ENCODE measurements around the gene CRYBB1. TPM values are rescaled to one million over a fixed set of nuclear protein-coding genes. Genes with fewer than 3 reads are reported as not detected.
A peak's percentile ranks its signal among the peaks of the same experiment; 100 is the strongest.

CRYBB1 gene
- total RNA-seq = not detected in 2 replicates

DNA sequence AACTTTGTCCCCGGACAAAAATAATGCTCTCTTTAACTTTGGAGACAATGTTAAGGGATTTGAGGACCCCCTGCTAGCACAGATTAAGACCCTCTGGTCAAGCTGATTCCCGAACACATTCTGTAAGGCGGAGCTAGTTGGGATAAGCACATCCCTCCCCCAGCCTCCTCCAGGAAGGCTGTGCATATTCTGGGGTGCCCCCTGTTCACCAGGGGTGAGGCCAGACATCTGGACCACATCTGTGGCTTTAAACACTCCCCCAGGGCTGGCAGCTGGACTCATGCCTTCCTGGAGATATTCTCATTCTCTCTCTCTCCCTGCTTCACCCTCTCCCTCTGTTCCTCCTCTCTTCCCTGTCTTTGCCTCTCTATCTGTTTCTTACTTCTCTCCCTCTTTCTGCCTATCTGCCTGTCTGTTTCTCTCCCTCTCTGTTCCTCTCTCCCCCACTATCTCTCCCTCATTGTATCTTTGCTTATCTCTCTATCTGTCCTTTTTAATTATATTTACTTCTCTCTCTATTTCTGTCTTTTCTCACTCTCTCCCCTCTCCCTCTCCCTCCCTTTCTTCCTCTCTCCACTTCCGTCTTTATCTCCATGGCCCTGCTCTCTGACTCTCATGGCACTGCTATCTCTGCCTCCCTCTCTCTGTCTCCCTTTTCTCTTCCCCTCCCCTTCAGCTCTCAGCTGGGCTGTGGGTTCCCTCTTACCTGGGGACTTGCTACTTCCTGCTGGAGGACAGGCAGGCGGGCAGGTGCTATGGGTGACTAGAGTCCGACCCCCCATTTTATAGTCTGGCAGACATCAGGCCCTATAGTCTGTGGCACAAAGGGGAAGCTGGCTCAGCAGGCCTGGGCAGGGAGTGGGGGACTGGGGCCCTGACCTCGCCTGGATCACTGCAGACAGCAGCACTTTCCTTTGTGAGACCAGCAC lies at the start of gene CRYBB1:
Gene CRYBB1, minus strand, starts transcription at position 757 of the 929 bp plus-strand sequence. CDS start 1,708 bp downstream, outside the sequence.
- DNase-seq (ENCODE audit: low read depth) = no peak

DNA sequence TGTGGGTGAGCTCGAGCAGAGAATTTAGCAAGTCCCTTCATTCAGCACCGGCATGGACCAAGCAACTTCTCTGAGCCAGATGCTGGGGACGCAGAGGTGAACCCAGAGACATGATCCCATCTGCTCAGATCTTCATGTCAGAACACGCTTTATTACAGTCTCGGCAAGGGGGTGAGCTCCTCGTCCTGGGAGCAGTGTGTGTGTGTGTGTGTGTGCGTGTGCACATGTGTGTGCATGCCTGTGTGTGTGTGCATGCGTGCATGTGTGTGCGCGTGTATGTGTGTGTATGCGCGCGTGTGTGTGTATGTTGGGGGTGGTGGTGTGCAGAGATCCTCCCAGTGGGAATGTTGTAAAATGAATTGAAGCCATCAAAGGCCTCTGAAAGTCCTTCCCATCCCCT lies 49.3 kb upstream of the CRYBB1 start:
- no peak for DNase-seq (ENCODE audit: low read depth)

DNA sequence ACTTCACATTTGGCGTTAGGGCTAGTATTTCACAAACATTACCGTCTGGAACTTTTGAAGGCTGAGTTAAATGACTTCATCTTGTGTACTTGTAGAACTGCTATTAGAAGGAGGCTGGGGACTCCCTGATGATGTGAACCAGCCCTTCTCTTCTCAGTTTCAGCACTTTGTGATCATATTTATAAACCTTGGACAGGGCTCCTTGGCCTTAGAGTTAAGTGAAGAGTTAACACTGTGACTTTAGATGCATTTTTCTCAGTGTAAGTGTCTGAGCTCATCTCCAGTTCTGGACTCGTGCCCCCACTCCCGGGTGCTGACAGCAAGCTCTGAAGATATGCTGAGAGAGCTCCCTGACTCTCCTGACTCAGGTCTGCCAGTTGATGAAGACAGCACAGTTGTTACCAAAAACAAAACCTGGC lies 48.0 kb upstream of the CRYBB1 start:
- DNase-seq (ENCODE audit: low read depth) = no peak

DNA sequence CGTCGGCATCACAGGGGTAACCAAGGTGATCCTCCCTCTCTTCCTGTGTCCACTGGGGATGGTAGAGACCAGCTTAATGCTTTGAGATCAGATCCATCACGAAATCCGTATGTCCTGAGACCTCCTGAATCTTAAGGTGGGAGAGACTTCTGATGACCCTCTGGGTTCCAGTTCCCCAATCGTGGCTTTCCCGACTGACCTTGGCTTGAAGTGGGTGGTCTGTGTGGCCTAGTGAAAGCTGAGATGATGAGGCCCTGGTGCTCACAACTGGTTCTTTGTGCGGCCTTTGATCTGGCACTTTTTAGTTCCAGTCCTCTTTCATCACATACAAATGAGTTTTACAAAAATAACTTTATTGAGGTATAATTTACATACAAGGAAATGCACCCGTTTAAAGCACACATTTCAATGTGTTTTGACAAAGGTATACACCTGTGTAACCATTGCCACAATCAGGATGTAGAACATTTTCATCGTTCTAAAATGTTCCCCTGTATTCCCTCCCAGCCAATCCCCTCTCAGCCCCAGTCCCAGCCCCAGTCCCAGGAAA lies 45.6 kb upstream of the CRYBB1 start:
- DNase-seq (ENCODE audit: low read depth) = no peak

- no peak for DNase-seq (ENCODE audit: low read depth)
Observed at GRCh38 chr22:26662160-26662559, 44.3 kb upstream of the CRYBB1 start.

GRCh38 chr22:26660961-26661578 lies 43.2 kb upstream of the CRYBB1 start:
- peak; percentile 69 for DNase-seq (ENCODE audit: low read depth)

DNA sequence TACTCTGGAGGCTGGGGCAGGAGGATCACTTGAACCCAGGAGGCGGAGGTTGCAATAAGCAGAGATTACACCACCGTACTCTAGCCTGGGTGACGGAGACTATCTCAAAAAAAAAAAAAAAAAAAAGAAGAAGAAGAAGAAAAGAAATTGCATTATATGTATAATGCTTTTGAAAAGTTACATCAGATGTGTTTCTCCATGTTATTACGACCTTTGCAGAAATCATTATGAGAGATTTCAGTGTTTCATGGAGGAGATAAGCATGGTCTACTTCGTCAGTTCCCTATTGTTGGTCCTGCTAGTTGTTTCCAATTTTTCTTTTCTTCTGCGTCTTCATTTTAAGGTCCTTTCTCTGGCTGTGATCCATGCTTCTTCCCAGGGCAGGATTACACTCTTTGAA lies 42.5 kb upstream of the CRYBB1 start:
- no peak for DNase-seq (ENCODE audit: low read depth)

DNA sequence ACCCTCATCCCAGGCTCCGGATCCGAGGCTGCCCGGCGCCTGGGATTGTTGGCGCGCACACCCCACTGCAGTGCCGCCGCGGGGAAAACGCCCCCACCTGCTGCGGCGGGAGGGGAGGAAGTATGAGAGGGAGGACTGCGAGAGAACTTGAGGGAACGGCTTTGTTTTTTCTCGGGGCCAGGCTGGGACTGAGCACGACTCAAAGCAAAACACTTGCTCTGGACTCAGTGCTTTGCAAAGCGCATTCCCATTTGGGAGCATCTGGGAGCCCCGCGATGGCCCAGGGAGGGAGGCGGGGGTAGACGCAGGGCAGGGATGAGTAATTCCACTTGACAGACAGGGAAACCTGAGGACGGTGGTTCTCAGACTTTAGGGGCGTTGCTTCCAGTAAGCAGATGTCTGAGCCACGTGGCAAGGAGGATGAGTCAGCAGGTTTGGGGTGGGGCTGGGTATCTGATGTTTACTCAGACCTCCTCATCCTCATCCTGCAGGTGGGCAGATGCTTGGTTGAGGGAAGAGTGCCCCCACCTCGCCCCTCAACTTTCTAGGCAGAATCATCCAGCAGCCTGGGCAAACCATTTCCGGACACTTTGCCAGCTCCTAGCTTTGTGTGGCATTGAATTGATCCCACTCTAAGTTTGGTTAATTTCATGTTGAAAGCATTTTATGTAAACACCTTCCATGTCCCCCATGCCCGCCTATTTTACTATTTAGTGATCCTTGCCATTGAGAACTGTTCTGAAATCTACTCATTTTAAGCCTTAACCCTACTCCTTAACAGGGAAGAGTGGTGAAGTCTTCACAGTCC lies 41.0 kb upstream of the CRYBB1 start:
- peak; percentile 90 for DNase-seq (ENCODE audit: low read depth)

DNA sequence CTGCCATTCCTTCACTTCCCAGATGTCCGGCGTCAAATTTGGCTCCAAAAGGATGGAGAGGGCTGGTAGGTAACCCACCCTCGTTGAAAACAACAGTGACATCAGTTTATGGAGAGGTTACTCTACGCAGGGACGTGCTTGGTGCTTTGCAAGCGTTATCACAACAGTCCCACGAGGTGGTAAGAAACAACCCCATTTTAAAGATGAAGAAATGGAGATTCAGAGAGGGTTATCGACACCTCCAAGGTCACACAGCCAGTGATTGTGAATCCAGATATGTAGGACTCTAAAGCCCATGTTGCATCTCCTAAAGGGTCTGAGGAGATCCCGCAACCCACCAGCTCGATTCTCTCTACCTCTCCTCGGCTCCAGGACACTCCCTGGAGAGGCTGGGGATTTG lies 40.3 kb upstream of the CRYBB1 start:
- no peak for DNase-seq (ENCODE audit: low read depth)

GRCh38 chr22:26656891-26657851 lies 39.3 kb upstream of the CRYBB1 start, which contains the start of gene MIAT:
Gene MIAT (plus strand): TSS chr22:26657588.
- no peak for DNase-seq (ENCODE audit: low read depth)

DNA sequence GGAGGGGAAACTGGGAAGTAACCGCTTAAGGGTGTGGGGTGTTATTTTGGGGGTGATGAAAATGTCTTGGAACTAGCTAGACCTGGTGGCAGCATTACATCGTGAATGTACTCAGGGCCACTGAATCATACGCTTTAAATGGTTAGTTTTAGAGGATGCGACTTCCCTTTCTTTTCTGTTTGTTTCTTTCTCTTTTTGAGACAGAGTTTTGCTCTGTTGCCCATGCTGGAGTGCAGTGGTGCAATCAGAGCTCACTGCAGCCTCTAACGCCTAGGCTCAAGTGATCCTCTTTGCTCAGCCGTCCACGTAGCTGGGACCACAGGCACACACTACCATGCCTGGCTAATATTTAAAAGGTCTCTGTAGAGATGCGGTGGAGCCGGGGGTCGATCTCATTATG lies 34.0 kb upstream of the CRYBB1 start:
- no peak for DNase-seq (ENCODE audit: low read depth)

DNA sequence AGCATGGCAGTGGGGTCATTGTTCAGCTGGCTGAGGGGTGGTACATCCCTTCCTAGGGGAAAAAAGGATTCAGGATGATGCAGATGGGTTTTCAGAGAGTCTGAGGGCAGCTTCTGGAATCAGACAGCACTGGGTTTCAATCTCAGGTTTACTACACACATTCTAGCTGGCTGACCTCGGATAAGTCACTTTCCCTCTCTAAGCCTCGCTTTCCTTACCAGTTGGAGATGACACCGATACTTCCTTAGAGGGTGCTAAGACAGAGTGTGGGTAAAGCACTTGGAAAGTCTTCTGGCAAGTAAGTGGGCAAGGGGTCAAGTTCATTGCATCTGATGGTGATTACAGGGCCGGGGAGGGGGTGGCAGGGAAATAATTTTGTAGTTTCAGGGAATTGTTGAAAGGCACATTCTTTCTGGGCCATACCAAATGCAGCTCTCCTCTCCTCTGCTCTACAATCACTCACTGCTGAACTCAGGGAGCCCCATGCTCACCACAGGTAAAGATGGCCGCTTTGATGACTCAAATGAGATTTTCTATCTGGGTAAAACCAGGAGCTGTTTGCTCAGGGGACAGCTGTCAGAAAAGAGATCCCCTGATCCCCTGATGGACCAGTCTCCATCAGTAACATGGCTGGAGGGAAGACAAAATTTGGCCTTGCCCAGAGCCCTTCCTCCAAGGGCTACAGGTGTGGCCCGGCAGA lies 33.0 kb upstream of the CRYBB1 start:
- DNase-seq (ENCODE audit: low read depth) = no peak

- no peak for DNase-seq (ENCODE audit: low read depth)
Observed at GRCh38 chr22:26648528-26649388, 30.9 kb upstream of the CRYBB1 start.

- DNase-seq (ENCODE audit: low read depth) = no peak
Observed at GRCh38 chr22:26648011-26648497, 30.2 kb upstream of the CRYBB1 start.

DNA sequence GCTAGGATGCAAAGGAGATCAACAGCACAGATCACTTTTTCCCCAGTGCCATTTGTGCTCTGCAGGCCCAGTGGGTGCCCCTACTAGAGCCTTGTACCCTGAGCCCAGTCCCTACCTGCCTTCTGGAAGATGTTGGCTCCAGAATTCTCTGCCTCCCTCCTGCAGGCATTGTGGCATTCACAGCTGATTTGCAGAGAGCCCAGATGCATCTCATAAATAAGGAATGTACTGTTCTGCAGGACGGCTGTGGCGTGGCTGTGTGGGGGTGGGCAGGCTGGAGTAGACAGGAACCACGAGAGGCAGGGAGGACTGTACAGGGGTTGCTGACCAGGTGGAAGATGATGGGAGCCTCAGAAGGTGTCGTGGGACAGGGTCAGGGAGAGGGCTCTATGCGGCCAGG lies 28.3 kb upstream of the CRYBB1 start:
- no peak for DNase-seq (ENCODE audit: low read depth)

DNA sequence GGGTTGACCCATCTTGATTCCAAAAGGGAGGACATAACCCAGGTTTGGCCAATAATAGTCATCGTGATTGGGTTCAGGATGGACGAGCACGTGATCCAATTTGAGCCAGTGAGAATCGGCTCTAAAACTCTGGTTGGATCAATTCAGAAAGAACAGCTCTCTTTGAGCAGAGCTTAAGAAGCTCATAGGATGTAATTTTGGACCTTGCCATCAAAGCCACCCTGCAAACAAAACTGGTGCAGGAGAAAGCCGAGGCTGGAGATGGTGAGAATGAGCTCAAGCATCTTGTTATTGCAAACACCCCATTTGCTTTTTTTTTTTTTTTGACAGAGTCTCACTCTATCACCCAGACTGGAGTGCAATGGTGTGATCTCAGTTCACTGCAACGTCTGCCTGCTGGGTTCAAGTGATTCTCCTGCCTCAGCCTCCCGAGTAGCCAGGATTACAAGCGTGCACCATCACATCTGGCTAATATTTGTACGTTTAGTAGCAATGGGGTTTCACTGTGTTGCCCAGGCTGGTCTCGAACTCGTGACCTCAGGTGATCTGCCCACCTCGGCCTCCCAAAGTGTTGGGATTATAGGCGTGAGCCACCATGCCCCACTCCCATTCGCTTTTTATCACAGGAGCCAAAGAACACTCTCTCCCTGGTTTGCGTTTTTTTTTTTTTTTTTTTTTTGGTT lies 25.7 kb upstream of the CRYBB1 start:
- no peak for DNase-seq (ENCODE audit: low read depth)

- no peak for DNase-seq (ENCODE audit: low read depth)
Observed at GRCh38 chr22:26642465-26643417, 24.9 kb upstream of the CRYBB1 start.

Measured in renal cortical epithelial cell (primary cell).